ENCODE measurements around the gene KCNK15.

DNA sequence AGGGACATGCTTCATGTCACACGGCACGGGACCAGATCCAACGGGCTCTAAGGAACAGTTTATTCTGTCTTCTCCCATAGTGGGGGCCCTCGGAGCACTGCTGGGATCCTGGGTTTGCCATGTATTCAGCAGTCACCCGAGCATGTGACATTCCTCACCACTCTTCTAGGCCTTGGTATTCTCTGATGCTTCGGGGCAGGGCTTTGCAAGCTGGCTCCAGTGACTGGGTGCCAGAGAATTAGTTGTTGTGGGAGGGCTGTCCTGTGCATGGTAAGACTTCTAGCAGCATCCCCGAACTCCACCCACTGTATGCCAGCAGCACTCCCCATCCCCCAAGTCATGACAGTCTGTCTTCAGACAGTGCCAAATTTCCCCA, 25.1 kb upstream of the KCNK15 start:
- TF ChIP-seq, protein P1, sequence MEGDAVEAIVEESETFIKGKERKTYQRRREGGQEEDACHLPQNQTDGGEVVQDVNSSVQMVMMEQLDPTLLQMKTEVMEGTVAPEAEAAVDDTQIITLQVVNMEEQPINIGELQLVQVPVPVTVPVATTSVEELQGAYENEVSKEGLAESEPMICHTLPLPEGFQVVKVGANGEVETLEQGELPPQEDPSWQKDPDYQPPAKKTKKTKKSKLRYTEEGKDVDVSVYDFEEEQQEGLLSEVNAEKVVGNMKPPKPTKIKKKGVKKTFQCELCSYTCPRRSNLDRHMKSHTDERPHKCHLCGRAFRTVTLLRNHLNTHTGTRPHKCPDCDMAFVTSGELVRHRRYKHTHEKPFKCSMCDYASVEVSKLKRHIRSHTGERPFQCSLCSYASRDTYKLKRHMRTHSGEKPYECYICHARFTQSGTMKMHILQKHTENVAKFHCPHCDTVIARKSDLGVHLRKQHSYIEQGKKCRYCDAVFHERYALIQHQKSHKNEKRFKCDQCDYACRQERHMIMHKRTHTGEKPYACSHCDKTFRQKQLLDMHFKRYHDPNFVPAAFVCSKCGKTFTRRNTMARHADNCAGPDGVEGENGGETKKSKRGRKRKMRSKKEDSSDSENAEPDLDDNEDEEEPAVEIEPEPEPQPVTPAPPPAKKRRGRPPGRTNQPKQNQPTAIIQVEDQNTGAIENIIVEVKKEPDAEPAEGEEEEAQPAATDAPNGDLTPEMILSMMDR (optimal IDR thresholded peaks at IDR 0.05 in 1 of 3, IDR thresholded peaks at IDR 0.05 in 1 of 3, conservative IDR thresholded peaks at IDR 0.05 in 1 of 3; ENCODE audit: extremely low read depth in 1 of 3, insufficient read depth in 2 of 3, low read length in 3 of 3): no peak
- no peak for TF ChIP-seq EZH2 (IDR thresholded peaks at IDR 0.05; ENCODE audit: low read length)

Measured in keratinocyte (primary cell).